SK-N-SH (cell line): ENCODE measurements around the gene ZNF503.

ENCODE experiments used
- CHD2 ChIP-seq: fragments of 150-350 bp; IDR thresholded peaks from 2 replicates; pipeline ENCODE4 v1.6.1; 2018; ENCODE audit warnings: low read length; ENCODE audit not compliant: partially characterized antibody
- CTCF ChIP-seq: fragments of 200-600 bp; sonication (generic); IDR thresholded peaks from 2 replicates; pipeline ENCODE4 v1.6.1; 2017; ENCODE audit warnings: antibody characterized with exemption, mild to moderate bottlenecking, moderate library complexity
- EP300 ChIP-seq, 2 experiments: IDR thresholded peaks; 2 replicates each; pipeline versions ENCODE4 v1.4.0 to v1.6.1; 2012; ENCODE audit warnings: borderline replicate concordance in 1 of 2, low read depth in 1 of 2, low read length in 1 of 2
- JUND ChIP-seq: IDR thresholded peaks from 2 replicates; pipeline ENCODE4 v1.4.0; 2012
- MAX ChIP-seq: IDR thresholded peaks from 2 replicates; pipeline ENCODE4 v1.4.0; 2012; ENCODE audit warnings: low read depth
- NFIC ChIP-seq: IDR thresholded peaks from 2 replicates; pipeline ENCODE4 v1.4.0; 2012; ENCODE audit warnings: borderline replicate concordance
- RAD21 ChIP-seq: IDR thresholded peaks from 2 replicates; pipeline ENCODE4 v1.6.1; 2012; ENCODE audit warnings: mild to moderate bottlenecking, low read length
- RCOR1 ChIP-seq: fragments of 150-350 bp; IDR thresholded peaks from 2 replicates; pipeline ENCODE4 v1.6.1; 2017; ENCODE audit warnings: antibody characterized with exemption, low read length
- REST ChIP-seq: IDR thresholded peaks from 2 replicates; pipeline ENCODE4 v1.6.1; 2012; ENCODE audit warnings: mild to moderate bottlenecking, low read depth, low read length, moderate library complexity
- SIN3A ChIP-seq: IDR thresholded peaks from 2 replicates; pipeline ENCODE4 v1.6.1; 2012; ENCODE audit warnings: low read depth, mild to moderate bottlenecking, low read length, moderate library complexity, borderline replicate concordance
- SMC3 ChIP-seq: IDR thresholded peaks from 2 replicates; pipeline ENCODE4 v1.6.1; 2012; ENCODE audit warnings: low read depth, low read length, improper control_type of control experiment
- TAF1 ChIP-seq: IDR thresholded peaks from 2 replicates; pipeline ENCODE4 v1.6.1; 2012; ENCODE audit warnings: low read depth, mild to moderate bottlenecking, low read length, moderate library complexity, borderline replicate concordance
- ZBTB33 ChIP-seq: IDR thresholded peaks from 2 replicates; pipeline ENCODE4 v1.4.0; 2012; ENCODE audit warnings: low read depth, borderline replicate concordance
- TF ChIP-seq, protein P1 (sequence below): IDR thresholded peaks from 2 replicates; pipeline ENCODE4 v1.4.0; 2012; ENCODE audit warnings: low read depth, borderline replicate concordance

DNA sequence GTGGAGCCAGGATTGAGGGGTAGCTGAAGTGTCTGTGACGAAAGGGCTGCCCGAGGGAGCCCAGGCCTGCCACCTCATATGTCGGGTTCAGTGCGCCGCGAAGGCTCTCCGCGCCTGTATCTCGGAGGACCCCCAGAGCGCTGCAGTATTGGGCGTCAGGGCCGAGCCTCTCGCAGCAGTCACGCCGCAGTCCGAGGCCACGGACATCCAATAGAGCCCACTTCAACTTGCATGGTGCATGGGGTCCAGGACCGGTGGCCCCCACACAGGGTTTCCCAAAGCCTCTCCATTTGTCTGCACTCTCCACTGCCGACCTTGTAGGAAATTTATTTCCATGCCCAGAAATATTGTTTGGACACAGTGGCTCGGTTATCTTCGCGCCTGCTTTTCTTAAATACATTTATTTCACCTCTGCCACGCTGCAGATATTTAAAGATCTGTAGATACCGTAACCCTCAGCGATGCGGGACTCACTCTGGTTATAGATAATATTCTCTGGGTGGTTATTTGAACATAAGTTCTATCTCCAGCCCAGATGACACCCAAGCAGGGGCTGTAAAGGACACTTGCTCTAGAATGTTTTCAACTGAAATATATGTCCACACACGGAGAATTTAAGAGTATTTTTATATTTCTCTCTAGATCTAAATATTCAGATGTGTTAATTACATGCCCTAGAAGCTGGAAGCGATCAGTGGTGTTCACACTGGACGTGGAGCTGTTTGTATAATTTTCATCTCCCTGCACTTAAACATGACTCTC is 5.1 kb upstream of the ZNF503 start:
- no peak for TF ChIP-seq SMC3
- no peak for TF ChIP-seq CTCF
- TF ChIP-seq SIN3A: no peak
- no peak for TF ChIP-seq ZBTB33
- no peak for TF ChIP-seq CHD2
- no peak for TF ChIP-seq REST
- TF ChIP-seq JUND: no peak
- TF ChIP-seq, protein P1, sequence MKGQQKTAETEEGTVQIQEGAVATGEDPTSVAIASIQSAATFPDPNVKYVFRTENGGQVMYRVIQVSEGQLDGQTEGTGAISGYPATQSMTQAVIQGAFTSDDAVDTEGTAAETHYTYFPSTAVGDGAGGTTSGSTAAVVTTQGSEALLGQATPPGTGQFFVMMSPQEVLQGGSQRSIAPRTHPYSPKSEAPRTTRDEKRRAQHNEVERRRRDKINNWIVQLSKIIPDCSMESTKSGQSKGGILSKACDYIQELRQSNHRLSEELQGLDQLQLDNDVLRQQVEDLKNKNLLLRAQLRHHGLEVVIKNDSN: no peak
- no peak for TF ChIP-seq EP300 (IDR thresholded peaks at IDR 0.05; ENCODE audit: borderline replicate concordance in 1 of 2, low read depth in 1 of 2, low read length in 1 of 2)
- TF ChIP-seq RCOR1: no peak
- TF ChIP-seq NFIC: no peak
- no peak for TF ChIP-seq RAD21
- no peak for TF ChIP-seq TAF1
- TF ChIP-seq MAX: no peak
